Activated T-helper 9 cell treated with anti-CD3 and anti-CD28 coated beads, Interleukin-2, amount 50 U/mL, for 16 hours (primary cell): ENCODE results near the gene IFIT1.
"Not testable (repeated sequence)": the region's sequence is repeated elsewhere in the genome, so short reads cannot be mapped to it uniquely, and the experiment has no call there.

Source experiments
- DNase-seq: peaks from one replicate; pipeline ENCODE4 v3.0.0-alpha.2; 2020; ENCODE audit warnings: low read depth

The IFIT1 gene

DNA sequence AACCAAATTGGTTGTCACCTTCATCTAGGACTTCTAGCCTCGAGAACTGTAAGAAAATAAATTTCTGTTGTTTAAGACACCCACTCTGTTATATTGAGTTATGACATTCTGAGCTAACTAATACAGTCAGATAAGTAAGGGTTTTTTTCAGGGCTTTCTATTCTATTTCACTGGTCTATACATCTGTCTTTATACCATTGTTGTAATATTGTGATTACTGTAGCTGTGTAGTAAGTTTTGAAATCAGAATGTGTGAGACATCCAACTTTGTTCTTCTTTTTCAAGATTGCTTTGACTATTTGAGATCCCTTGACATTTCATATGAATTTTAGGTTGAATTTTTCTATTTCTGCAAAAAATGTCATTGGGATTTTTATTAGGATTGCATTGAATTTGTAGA is 7.5 kb downstream of the IFIT1 start:
- no peak for DNase-seq

DNA sequence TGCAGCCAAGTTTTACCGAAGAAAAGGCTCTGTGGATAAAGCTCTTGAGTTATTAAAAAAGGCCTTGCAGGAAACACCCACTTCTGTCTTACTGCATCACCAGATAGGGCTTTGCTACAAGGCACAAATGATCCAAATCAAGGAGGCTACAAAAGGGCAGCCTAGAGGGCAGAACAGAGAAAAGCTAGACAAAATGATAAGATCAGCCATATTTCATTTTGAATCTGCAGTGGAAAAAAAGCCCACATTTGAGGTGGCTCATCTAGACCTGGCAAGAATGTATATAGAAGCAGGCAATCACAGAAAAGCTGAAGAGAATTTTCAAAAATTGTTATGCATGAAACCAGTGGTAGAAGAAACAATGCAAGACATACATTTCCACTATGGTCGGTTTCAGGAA is 10.6 kb downstream of the IFIT1 start:
- no peak for DNase-seq

DNA sequence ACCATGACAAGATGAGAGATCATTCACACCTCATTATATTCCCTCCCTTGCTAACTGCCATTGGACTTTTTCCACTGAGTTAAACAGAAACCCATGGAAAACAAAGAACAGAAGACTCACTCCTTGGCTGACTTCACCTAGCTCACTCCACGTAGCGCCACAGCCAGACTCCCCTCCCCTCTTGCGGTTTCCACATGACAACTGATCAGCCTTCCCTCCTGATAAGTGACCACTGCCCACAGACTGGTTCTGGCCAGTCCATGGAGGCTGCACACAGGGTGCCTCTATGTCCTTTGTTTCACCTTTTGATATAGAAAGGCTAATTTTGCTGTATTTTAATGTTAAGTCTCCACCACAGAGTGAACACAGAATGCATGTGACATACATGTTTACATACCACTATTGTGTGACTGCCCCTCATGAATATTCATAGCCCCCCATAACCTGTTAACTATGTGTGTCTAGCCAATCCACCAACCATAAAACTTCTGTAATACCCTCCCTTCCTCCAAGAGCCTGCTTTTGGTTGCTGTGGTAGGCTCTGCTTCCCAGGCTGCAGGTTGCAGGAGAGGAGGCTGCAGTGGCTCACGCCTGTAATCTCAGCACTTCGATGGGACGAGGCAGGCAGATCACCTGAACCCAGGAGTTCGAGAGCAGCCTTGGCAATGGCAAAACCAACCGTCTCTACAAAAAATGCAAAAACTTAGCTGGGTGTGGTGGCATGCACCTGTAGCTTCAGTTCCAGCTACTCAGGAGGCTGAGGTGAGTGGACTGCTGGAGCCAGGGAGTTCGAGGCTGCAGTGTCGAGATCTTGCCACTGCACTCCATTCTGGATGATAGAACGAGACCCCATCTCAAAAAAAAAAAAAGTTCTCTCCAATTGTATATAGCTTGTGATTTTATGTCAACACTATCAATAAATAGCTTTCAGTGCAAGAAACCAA is 12.0 kb downstream of the IFIT1 start:
- DNase-seq, result no peak

DNA sequence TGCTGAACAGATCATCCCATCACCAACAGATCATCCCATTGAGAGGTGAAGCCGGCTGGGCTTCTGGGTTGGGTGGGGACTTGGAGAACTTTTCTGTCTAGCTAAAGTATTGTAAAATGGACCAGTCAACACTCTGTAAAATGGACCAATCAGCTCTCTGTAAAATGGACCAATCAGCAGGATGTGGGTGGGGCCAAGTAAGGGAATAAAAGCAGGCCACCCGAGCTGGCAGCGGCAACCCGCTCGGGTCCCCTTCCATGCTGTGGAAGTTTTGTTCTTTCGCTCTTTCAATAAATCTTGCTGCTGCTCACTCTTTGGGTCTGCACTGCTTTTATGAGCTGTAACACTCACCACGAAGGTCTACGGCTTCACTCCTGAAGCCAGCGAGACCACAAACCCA is 13.8 kb downstream of the IFIT1 start:
- not testable (repeated sequence) for DNase-seq

DNA sequence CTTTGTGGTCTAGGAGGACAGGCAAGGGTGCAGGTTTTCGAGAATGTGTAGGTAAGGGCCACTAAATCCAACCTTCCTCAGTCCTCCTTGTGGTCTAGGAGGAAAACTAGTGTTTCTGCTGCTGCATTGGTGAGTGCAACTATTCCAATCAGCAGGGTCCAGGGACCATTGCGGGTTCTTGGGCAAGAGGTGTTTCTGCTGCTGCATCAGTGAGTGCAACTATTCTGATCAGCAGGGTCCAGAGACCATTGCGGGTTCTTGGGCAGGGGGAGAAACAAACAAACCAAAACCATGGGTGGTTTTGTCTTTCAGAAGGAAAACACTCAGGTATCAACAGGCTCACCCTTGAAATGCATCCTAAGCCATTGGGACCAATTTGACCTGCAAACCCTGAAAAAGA is 15.4 kb downstream of the IFIT1 start:
- DNase-seq, result not testable (repeated sequence)

DNA sequence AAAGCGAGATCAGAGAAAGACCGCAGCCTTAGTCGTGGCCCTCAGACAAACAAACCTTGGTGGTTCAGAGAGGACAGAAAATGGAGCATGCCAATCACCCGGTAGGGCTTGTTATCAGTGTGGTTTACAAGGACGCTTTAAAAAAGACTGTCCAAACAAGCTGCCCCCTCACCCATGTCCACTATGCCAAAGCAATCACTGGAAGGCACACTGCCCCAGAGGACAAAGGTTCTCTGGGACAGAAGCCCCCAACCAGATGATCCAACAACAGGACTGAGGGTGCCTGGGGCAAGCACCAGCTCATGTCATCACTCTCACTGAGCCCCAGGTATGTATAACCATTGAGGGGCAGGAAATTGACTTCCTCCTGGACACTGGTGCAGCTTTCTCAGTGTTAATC is 16.9 kb downstream of the IFIT1 start:
- not testable (repeated sequence) for DNase-seq

DNA sequence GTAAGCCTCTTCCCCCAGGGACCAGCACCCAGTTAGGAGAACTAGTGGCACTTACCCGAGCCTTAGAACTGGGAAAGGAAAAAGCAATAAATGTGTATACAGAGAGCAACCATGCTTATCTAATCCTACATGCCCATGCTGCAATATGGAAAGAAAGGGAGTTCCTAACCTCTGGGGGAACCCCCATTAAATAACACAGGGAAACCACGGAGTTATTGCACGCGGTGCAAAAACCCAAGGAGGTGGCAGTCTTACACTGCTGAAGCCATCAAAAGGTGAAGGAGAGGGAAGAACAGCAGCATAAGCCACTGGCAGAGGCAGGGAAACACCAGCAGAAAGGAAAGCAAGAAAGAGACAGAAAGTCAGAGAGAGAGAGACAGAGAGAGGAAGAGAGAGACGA is 18.1 kb downstream of the IFIT1 start:
- DNase-seq, result not testable (repeated sequence)

DNA sequence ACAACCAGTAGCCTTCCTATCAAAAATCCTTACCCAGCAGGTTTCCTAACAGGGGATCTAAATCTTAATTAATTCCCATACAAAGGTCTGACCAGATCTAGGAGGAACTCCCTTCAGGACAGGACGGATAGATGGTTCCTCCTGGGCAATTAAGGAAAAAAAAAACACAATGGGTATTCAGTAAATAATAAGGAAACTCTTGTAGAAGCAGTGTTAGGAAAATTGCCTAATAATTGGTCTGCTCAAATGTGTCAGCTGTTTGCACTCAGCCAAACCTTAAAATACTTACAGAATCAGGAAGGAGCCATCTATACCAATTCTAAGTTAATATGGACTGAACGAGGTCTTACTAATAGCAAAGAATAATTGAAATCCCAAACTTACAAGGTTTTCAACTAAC is 18.7 kb downstream of the IFIT1 start:
- DNase-seq, result not testable (repeated sequence)

DNA sequence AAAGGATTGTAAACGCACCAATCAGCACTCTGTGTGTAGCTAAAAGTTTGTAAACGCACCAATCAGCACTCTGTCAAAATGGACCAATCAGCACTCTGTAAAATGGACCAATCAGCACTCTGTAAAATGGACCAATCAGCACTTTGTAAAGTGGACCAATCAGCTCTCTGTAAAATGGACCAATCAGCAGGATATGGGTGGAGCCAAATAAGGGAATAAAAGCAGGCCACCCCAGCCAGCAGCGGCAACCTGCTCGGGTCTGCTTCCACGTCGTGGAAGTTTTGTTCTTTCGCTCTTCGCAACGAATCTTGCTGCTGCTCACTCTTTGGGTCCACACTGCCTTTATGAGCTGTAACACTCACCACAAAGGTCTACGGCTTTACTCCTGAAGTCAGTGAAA is 19.9 kb downstream of the IFIT1 start:
- not testable (repeated sequence) for DNase-seq

DNA sequence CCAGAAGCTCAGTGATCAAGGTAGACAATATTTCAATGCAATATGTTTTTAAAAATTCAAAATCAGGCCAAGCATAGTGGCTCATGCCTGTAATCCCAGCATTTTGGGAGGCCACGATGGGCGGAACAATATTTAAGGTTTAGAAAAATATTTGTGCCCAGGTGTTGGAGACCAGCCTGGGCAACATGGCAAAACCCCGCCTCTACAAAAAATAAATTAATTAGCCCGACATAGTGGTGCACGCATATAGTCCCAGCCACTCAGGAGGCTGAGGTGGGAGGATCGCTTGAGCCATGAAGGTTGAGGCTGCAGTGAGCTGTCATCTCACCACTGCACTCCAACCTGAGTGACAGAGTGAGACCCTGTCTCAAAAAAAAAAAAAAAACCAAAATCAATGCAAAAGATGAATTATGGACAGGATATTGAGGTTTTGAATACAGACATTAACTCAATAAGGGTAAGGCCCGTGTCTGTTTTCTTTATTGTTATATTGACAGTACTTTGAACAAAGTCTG is 21.0 kb downstream of the IFIT1 start:
- DNase-seq, result no peak

DNA sequence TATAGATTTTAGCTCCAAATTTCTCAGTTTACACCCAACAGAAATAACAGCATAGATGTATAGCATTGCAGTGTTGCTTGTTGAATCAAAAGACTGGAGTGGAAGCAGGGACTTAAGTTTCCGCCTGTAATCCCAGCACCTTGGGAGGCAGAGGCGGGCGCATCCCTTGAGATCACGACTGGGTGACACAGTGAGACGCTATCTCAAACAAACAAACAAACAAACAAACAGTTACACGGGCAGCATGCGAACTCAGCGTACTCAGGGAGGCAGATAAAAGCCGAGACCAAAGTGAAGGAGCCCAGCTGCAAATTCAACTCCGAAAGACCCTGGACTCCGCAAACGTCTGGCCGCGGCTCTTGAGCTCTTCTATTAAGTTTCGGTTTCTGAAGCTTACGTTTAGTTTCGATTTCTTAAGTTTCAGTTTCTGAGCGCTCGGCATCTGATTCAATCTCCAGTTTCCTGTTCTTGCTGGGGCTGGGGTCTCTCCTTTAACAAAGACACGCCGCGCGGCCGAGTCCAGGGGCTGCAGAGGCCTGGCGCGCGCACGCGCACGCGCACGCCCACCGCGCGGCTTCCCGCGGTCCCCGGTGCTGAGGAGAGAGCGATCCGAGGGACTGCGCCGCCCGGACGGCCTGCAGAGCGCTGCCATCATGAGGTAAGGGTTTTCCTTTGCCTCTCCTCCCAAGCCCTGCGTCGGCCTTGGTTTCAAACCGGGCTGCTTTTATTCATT is 21.9 kb downstream of the IFIT1 start, which contains the start of gene IFIT5:
Gene IFIT5, plus strand, starts transcription at position 423 of the 733 bp plus-strand sequence. Its CDS starts 231 bp downstream, at position 654.
- peak; percentile 51 for DNase-seq

DNA sequence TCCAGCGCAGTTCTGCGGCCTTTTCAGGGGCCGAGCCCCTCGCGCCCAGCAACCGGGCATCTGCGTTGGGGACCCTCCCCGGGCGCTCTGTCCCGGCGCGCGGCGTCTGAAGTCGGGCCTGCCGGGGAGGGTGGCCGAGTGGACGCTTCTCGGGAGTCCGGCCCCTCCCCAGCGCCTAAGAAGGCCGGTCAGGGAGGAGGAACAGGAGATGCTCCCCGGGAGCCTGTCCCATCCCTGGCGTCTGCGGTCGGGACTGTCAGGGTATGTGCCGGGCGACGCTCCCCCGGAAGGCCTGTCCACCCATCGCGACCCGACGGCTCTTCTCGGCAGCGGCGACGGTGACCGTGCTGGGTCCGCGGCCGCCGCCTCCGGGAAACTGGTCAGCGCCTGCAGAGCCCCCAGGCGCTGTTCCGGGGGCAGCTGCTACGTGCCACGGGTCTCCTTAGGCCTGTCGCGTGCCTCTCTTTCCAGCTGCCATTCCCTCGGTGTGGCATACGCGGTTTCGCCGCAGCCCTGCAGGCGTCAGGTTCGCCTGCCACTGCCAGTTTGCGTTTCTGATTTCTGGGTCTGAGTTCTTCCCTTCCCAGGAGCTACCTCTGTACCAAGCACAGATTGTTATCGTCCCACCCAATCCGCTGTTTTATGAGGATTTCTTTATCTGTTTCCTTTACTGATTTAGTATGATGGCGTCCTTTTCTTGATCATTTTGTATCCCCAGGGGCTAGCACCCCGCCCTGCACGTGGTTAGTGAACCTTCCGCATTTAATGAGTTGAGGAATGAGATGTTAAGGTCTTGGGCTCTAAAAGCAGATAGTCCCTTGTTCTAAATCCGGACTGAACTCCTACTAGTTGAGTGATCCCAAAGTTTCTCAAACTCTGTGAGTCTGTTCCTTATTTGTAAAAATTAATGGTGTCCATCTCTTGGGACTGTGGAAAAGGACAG is 22.7 kb downstream of the IFIT1 start:
- DNase-seq, result peak; percentile 21

DNA sequence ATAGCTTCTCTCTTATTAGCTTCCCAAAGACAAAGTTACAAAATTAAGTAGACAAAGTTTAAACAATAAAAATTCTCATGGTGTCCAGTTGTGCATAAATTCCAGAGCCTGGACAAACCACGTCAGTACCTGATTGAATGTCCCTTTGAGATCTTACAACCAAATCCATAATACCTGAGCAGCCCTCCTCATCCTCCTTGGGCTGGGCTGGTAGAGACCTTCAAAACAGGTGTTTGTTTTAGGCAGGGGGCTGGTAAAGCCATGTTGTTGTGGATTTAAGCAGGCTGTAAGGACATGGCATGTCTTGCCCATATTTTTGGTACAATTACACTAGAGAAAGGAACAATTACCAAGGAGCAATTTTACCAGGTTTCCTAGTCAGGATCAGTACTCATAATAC is 24.0 kb downstream of the IFIT1 start:
- DNase-seq, result no peak

DNA sequence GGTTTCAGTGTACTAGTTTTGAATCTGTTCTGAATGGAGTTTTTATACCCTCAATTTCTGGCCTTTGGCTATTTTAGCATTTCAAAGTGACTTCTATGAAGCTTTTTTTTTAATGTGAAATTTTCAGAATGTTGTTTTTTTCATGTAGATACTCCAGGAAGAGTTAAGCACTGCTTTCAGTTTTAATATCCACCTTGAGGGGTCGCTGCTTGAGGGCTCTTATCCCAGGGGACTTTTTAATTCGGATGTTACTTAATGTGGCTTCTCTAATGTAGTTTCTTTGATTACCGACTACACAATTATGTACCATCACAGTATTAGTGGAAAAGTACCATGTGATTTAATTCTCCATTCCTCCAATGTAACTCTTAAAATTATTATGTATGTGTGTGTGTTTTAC is 27.1 kb downstream of the IFIT1 start:
- no peak for DNase-seq

DNA sequence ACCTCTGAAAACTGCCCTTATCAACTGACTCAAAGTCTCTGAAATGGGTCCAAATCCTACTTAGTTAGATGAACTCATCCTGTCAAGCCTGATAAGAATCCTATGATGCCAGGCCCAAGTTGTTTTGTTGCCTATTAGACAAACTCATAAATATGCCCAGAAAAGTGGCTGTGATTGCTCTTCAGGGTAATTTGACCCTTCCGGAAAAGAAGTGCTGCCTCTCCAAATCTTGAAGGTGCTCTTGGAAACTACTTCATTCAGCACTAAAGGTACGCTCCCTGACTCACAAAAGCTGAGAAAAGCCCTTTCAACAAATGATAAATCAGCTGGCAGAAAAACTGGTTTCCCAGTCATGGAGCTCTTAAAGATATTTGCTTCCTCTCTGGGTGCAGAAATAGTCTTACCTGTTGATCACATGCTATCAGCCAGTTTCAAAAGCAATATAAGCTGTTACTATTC is 28.6 kb downstream of the IFIT1 start:
- no peak for DNase-seq

DNA sequence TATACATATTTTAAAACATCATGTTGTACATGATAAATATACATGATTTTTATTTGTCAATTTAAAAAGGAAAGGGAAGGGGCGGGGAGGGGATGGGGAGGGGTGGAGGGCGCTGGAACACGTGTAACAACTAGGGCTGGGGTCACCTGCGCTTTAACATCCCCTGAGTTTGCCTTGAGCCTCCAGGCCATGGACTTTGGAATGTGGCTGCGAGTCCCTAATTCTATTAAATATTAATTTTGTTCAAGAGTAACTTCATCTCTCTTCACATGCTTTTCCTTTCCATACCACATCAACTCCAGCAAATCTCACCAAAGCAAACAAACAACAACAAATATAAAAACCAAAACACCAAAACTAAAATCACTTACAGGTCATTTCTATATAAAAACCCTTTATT is 32.6 kb downstream of the IFIT1 start:
- no peak for DNase-seq

DNA sequence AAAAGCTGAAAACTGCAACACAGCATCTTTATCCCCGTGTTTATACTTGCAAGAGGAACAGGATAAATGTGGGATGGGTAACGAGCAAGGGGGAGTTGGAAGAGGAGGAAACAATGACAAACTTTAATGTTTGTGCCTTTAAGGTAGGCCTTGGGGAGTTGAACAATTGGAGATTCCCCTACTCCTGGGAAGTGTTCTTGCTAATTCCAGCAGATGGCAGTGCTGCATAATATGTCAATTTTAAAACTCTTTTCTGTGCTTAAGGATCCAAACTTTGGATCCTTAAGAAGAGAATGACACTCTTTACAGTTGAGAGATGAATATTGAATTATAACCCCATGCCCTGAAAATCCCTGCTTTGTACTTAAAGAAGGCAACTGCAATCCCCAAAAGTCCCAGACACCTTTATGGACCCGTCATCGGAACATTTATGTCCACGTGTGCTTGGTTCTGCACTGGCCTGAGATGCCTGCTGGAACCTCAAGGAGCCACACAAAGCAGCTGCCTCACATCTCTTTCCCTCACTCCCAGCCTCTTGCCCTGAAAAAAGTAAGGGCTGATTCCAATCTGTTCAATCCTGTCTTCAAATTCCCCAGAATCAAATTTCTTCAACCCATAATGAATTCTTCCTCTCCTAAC is 33.9 kb downstream of the IFIT1 start:
- no peak for DNase-seq

DNA sequence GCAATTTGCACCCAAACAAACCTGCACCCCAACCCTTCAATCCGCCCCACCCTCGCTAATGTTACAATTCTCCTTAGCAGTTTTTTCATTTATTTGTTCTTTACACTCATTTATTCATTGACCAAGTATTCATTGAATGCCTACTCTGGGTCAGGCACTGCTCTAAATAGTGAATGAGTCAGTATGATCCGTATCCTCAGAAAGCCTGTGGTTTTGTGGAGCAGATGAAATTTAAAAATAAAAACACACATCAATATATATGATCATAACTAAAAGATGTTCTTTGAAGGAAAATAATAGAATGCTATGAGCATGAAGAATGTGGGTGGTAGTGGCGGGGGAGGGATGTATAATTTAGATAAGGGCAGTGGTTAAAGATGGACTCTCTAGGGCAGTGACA is 35.2 kb downstream of the IFIT1 start:
- no peak for DNase-seq

DNA sequence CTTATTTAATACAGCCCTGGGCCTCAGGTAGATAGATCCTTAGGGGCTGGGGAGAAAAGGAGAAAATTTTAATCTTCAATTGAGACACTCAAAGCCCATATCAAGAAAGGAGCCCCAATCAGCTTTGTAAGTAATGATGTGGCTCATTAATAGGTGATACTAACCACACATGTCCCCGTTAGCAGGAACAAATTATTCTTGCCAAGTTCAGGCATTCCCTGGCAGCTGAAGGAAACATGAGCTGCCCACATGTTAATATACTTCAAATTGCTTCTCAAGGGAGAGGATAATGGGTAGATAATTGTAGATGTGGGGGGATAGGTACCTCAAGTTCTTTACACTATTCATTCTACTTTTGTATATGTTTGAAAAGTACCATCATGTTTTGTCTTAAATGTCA is 36.5 kb downstream of the IFIT1 start:
- DNase-seq, result no peak

DNA sequence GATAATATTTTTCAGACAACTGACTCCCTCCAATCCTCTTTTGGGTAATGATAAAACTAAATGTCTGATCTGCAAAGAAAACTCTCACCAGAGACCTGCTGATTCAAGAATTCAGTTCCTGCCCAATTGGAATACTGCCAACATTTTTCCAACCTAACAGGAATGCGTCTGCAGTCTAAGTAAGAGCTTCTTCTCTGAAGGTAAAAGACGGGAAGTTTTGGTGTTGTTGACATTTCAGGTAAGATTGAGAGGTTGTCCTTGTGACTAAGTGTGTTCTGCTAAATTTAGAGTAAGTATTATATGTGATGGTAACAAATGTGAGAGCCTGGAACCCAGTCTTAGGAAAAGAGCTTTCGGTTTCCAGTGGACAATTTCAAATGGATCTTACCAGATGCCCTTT is 39.6 kb downstream of the IFIT1 start:
- DNase-seq, result no peak

DNA sequence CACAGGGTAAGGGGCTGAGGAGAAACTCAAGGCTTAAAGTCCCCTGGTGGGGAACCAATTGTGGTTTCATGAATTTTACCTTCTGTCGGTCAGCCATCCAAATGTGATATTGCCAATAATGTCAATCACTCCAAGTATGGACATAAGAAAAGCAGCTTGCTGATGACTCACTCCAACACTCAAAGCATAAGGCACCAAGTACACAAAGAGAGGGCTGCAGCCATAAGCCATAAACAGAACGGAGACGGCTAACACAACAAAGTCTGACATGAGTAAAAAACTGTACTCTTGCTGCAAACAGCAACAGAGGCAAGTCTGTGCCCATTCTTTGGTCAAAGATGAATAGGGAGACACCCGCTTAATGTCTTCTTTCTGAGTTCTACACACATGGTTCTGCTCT is 46.1 kb downstream of the IFIT1 start:
- no peak for DNase-seq
